ENCODE data around the gene FMNL1.

FMNL1 gene

GRCh38 chr17:45229681-45230409 lies 8.2 kb downstream of the FMNL1 start:
- Histone ChIP-seq H3K27me3 (ENCODE audit: insufficient read depth, low read depth) (no peaks in the 10 kb centered on the region), H3K27ac (peak overlapping the region; percentile 97), H3K36me3 (ENCODE audit: insufficient read depth) (no peaks in the 10 kb centered on the region), H3K4me2 (peak overlapping the region; percentile 100), H3K79me2 (ENCODE audit: insufficient read depth, low read depth) (peaks cover 80% of the 10 kb centered on the region), H3K9ac (peak overlapping the region; percentile 83; the same call in 1 of the 2 replicates), H2AFZ (ENCODE audit: low read depth) (no peak overlapping the region), H3K4me1 (ENCODE audit: low read depth, poor library complexity, severe bottlenecking) (peaks cover 93% of the 10 kb centered on the region), H4K20me1 (ENCODE audit: insufficient read depth) (no peaks in the 10 kb centered on the region), H3K4me3 (IDR thresholded peaks at IDR 0.05; ENCODE audit: insufficient read depth, low read depth, low read length) (no peak overlapping the region)
- no peak for TF ChIP-seq CTCF (conservative IDR thresholded peaks at IDR 0.05; ENCODE audit: low read depth, low read length)

- Histone ChIP-seq H3K4me1 (ENCODE audit: low read depth, poor library complexity, severe bottlenecking) (peaks cover 93% of the 10 kb centered on the region), H3K9ac (peak overlapping the region; percentile 83; the same call in 1 of the 2 replicates), H3K27ac (peak overlapping the region; percentile 97), H3K36me3 (ENCODE audit: insufficient read depth) (no peaks in the 10 kb centered on the region), H3K4me3 (IDR thresholded peaks at IDR 0.05; ENCODE audit: insufficient read depth, low read depth, low read length) (no peak overlapping the region), H3K4me2 (peak overlapping the region; percentile 100; the same call in 1 of the 2 replicates), H2AFZ (ENCODE audit: low read depth) (no peak overlapping the region), H3K27me3 (ENCODE audit: insufficient read depth, low read depth) (no peaks in the 10 kb centered on the region), H4K20me1 (ENCODE audit: insufficient read depth) (no peaks in the 10 kb centered on the region), H3K79me2 (ENCODE audit: insufficient read depth, low read depth) (peaks cover 79% of the 10 kb centered on the region)
- no peak for TF ChIP-seq CTCF (conservative IDR thresholded peaks at IDR 0.05; ENCODE audit: low read depth, low read length)
Measured at GRCh38 chr17:45230410-45230786, 8.7 kb downstream of the FMNL1 start.

GRCh38 chr17:45230787-45231480 lies 9.2 kb downstream of the FMNL1 start:
- no peak for TF ChIP-seq CTCF (conservative IDR thresholded peaks at IDR 0.05; ENCODE audit: low read depth, low read length)
- H4K20me1 ChIP-seq (ENCODE audit: insufficient read depth) = no peaks in the 10 kb centered on the region
- peaks cover 74% of the 10 kb centered on the region for H3K79me2 ChIP-seq (ENCODE audit: insufficient read depth, low read depth)
- H3K4me1 ChIP-seq (ENCODE audit: low read depth, poor library complexity, severe bottlenecking) = peaks cover 93% of the 10 kb centered on the region
- H3K27me3 ChIP-seq (ENCODE audit: insufficient read depth, low read depth) = no peaks in the 10 kb centered on the region
- peak overlapping the region; percentile 100; the same call in 1 of the 2 replicates for H3K4me2 ChIP-seq
- no peak overlapping the region for H3K4me3 ChIP-seq (IDR thresholded peaks at IDR 0.05; ENCODE audit: insufficient read depth, low read depth, low read length)
- no peak overlapping the region for H2AFZ ChIP-seq (ENCODE audit: low read depth)
- H3K9ac ChIP-seq = no peak overlapping the region
- H3K27ac ChIP-seq = peak overlapping the region; percentile 97; the same call in 1 of the 2 replicates
- no peaks in the 10 kb centered on the region for H3K36me3 ChIP-seq (ENCODE audit: insufficient read depth)

GRCh38 chr17:45231481-45232116 lies 9.9 kb downstream of the FMNL1 start:
- Histone ChIP-seq H3K4me3 (IDR thresholded peaks at IDR 0.05; ENCODE audit: insufficient read depth, low read depth, low read length) (no peak overlapping the region), H3K4me1 (ENCODE audit: low read depth, poor library complexity, severe bottlenecking) (peaks cover 96% of the 10 kb centered on the region), H3K27ac (peak overlapping the region; percentile 97; the same call in 1 of the 2 replicates), H3K9ac (no peak overlapping the region), H2AFZ (ENCODE audit: low read depth) (no peak overlapping the region), H3K36me3 (ENCODE audit: insufficient read depth) (no peaks in the 10 kb centered on the region; the same call in 1 of the 2 replicates), H4K20me1 (ENCODE audit: insufficient read depth) (no peaks in the 10 kb centered on the region), H3K79me2 (ENCODE audit: insufficient read depth, low read depth) (peaks cover 76% of the 10 kb centered on the region), H3K27me3 (ENCODE audit: insufficient read depth, low read depth) (no peaks in the 10 kb centered on the region), H3K4me2 (no peak overlapping the region)
- no peak; the same call in 1 of the 2 replicates for TF ChIP-seq CTCF (conservative IDR thresholded peaks at IDR 0.05; ENCODE audit: low read depth, low read length)

Measured in KMS-11 (cell line).